Endothelial cell of umbilical vein (primary cell): ENCODE data around the gene SRCAP. TPM values are rescaled to one million over a fixed set of nuclear protein-coding genes. Genes with fewer than 3 reads are reported as not detected.

Experiments
- BruUV-seq: library from RNA; stranded (reverse); fragments of 400-500 nt; replicated peaks from 2 replicates; lab custom pipeline; 2021; lab: Mats Ljungman, UMichigan
- CTCF ChIA-PET: fragments of 300-600, 350-600 bp; sonication (Branson Sonifier 250); formaldehyde crosslinking; loops from one replicate; lab custom pipeline; 2021; ENCODE audit warnings: antibody characterized with exemption, inconsistent platforms; lab: Charles Lee
- POLR2A ChIA-PET: fragments of 300-600, 350-600 bp; sonication (Branson Sonifier 250); formaldehyde crosslinking; loops from one replicate; lab custom pipeline; 2021; ENCODE audit warnings: antibody characterized with exemption, inconsistent platforms; lab: Charles Lee
- DNase-seq: peaks from one replicate; pipeline ENCODE4 v3.0.0-alpha.2; 2011; ENCODE audit warnings: low read depth, low spot score
- FAIRE-seq: peaks from 2 replicates; lab custom pipeline; 2011; peaks lifted over from hg19 to GRCh38; lab: Jason Lieb, UNC
- H2AFZ ChIP-seq: 2 replicates; pipeline ENCODE4 v1.6.0; 2012; ENCODE audit warnings: low read depth, low read length, control low read depth, inconsistent platforms
- H3K27ac ChIP-seq: 2 replicates; pipeline ENCODE4 v1.5.1; 2011; ENCODE audit warnings: low read depth, mild to moderate bottlenecking, control low read depth, low read length, moderate library complexity; ENCODE audit not compliant: insufficient read depth
- H3K27me3 ChIP-seq, 2 experiments: 2 replicates each; pipeline versions ENCODE4 v1.6.0 to v1.6.1; 2011; ENCODE audit warnings: low read length in 2 of 2, mixed read lengths in 1 of 2; ENCODE audit not compliant: control insufficient read depth in 2 of 2, insufficient read depth in 2 of 2
- H3K36me3 ChIP-seq, 2 experiments: 2 replicates in 1 of 2; 3 replicates in 1 of 2; pipeline ENCODE4 v1.5.1; 2011; ENCODE audit warnings: low read length in 2 of 2, mild to moderate bottlenecking in 1 of 2, moderate library complexity in 1 of 2; ENCODE audit not compliant: control insufficient read depth in 2 of 2, insufficient read depth in 2 of 2; ENCODE audit errors: extremely low read depth in 1 of 2
- H3K4me1 ChIP-seq: 3 replicates; pipeline ENCODE4 v1.5.1; 2011; ENCODE audit warnings: mild to moderate bottlenecking, low read length; ENCODE audit not compliant: control insufficient read depth, insufficient read depth; ENCODE audit errors: extremely low read depth
- H3K4me2 ChIP-seq: 2 replicates; pipeline ENCODE4 v1.6.1; 2011; ENCODE audit warnings: low read length, control low read depth, mixed read lengths; ENCODE audit not compliant: insufficient read depth
- H3K4me3 ChIP-seq, 3 experiments: fragments of 200-600 bp in 1 of 3; sonication (generic), shearing (Covaris generic) in 1 of 3; replicated peaks in 1 of 3; 2 replicates each; pipeline ENCODE4 v1.5.1; 2011 to 2016; ENCODE audit warnings: control low read depth in 3 of 3, low read length in 3 of 3, mild to moderate bottlenecking in 2 of 3, inconsistent platforms in 1 of 3, low read depth in 1 of 3, moderate library complexity in 1 of 3; ENCODE audit not compliant: insufficient read depth in 1 of 3
- H3K79me2 ChIP-seq: 2 replicates; pipeline ENCODE4 v1.6.0; 2012; ENCODE audit warnings: low read length, inconsistent platforms; ENCODE audit not compliant: control insufficient read depth, insufficient read depth
- H3K9ac ChIP-seq: replicated peaks from 2 replicates; pipeline ENCODE3; 2011; ENCODE audit warnings: low read length, control low read depth; ENCODE audit not compliant: insufficient read depth; ENCODE audit errors: extremely low read depth
- H3K9me1 ChIP-seq: replicated peaks from 3 replicates; pipeline ENCODE4 v1.6.0; 2011; ENCODE audit warnings: mild to moderate bottlenecking, low read length; ENCODE audit not compliant: control insufficient read depth, insufficient read depth; ENCODE audit errors: extremely low read depth
- H3K9me3 ChIP-seq: replicated peaks from 2 replicates; pipeline ENCODE4 v1.5.1; 2012; ENCODE audit warnings: low read length, inconsistent platforms; ENCODE audit not compliant: control insufficient read depth, insufficient read depth
- H4K20me1 ChIP-seq: replicated peaks from 2 replicates; pipeline ENCODE3; 2011; ENCODE audit warnings: mild to moderate bottlenecking, low read length; ENCODE audit not compliant: control insufficient read depth, insufficient read depth; ENCODE audit errors: extremely low read depth
- CTCF ChIP-seq, 2 donors: IDR thresholded peaks; 1 replicate in 1 of 2; 2 replicates in 1 of 2; pipeline ENCODE4 v1.5.1; 2011; ENCODE audit warnings: low read length in 2 of 2, mild to moderate bottlenecking in 2 of 2, moderate library complexity in 2 of 2, control low read depth in 1 of 2, inconsistent platforms in 1 of 2, low read depth in 1 of 2; ENCODE audit not compliant: insufficient read depth in 1 of 2; ENCODE audit errors: extremely low read depth in 1 of 2
- EZH2 ChIP-seq: IDR thresholded peaks from 2 replicates; pipeline ENCODE4 v1.6.1; 2012; ENCODE audit warnings: borderline replicate concordance, low read depth, mild to moderate bottlenecking, moderate library complexity, low read length, inconsistent platforms; ENCODE audit not compliant: severe bottlenecking
- GATA2 ChIP-seq: IDR thresholded peaks from 2 replicates; pipeline ENCODE4 v1.7.0; 2011; ENCODE audit warnings: low read depth, mild to moderate bottlenecking, moderate library complexity, mixed read lengths, low read length; ENCODE audit not compliant: insufficient read length, insufficient read depth
- MYC ChIP-seq: IDR thresholded peaks from one replicate; pipeline ENCODE4 v1.6.1; 2011; ENCODE audit warnings: mild to moderate bottlenecking, low read depth, low read length
- dilution Hi-C: fragments of 300-500 bp; cut with MboI; formaldehyde crosslinking; loops from one replicate; pipeline ENCODE4 v1.15.0; 2019; ENCODE audit warnings: low sequenced_read_pairs; ENCODE audit not compliant: extremely low pct_ligation_motif_present
- intact Hi-C: fragments of 100-400 bp; cut with micrococcal nuclease; formaldehyde crosslinking; loops from one replicate; pipeline ENCODE4 v1.10.0; 2022
- polyA plus RNA-seq, 4 experiments: library from polyadenylated mRNA; depleted of rRNA in 3 of 4; stranded (reverse) in 3 of 4; unstranded in 1 of 4; fragments of >200 nt; gene quantifications; 2 replicates each; pipeline versions ENCODE4 v1.2.1 to v1.2.3, GENCODE V29; 2011 to 2012; ENCODE audit warnings: missing spikeins in 1 of 4
- total RNA-seq: library from RNA; stranded (reverse); gene quantifications from 2 replicates; pipeline ENCODE4 v1.2.3, GENCODE V29; 2021

The SRCAP gene
- total and polyA plus RNA-seq, 2 donors (not counting 3 experiments of a cell fraction or from before 2014, with no cell fraction given) = 11.0 to 77.7 TPM

GRCh38 chr16:30780549-30780948 is 81.6 kb downstream of the SRCAP start:
- POLR2A ChIA-PET = no interaction called here

More at GRCh38 chr16:30780549-30780948, 81.6 kb downstream of the SRCAP start:
- FAIRE-seq (no peak), DNase-seq (no peak)
- TF ChIP-seq EZH2 (no peak), MYC (no peak), CTCF (IDR thresholded peaks at IDR 0.05; ENCODE audit: extremely low read depth in 1 of 2, insufficient read depth in 1 of 2, low read depth in 1 of 2, low read length in 2 of 2) (no peak), GATA2 (no peak)
- Histone ChIP-seq H3K36me3 (peaks cover 0 to 19% of the 10 kb centered on the region in 2 experiments), H3K4me3 (no peak overlapping the region), H2AFZ (no peak overlapping the region), H3K79me2 (no peaks in the 10 kb centered on the region), H3K4me2 (no peak overlapping the region), H3K4me1 (peaks cover 4% of the 10 kb centered on the region), H3K9ac (no peak overlapping the region), H3K9me3 (no peaks in the 10 kb centered on the region), H3K27ac (no peak overlapping the region), H4K20me1 (no peaks in the 10 kb centered on the region), H3K27me3 (no peaks in the 10 kb centered on the region), H3K9me1 (no peaks in the 10 kb centered on the region)
- intact Hi-C loops = no loop called here
- BruUV-seq = no TSS peak
- CTCF ChIA-PET = no interaction called here
- dilution Hi-C loops = no loop called here
